Astrocyte (in vitro differentiated cells and primary cell): Measurements from ENCODE around the gene CBARP. TPM values are rescaled to one million over a fixed set of nuclear protein-coding genes. Genes with fewer than 3 reads are reported as not detected.
A peak's percentile ranks its signal among the peaks of the same experiment; 100 is the strongest.

Experiments
- DNase-seq: peaks from one replicate; pipeline ENCODE4 v3.0.0-alpha.2; 2010; ENCODE audit warnings: low read depth
- FAIRE-seq: peaks from 2 replicates; lab custom pipeline; 2011; peaks lifted over from hg19 to GRCh38; lab: Jason Lieb, UNC
- H2AFZ ChIP-seq: 2 replicates; pipeline ENCODE4 v1.6.0; 2012; ENCODE audit warnings: low read depth, low read length, inconsistent platforms
- H3K27ac ChIP-seq: 2 replicates; pipeline ENCODE4 v1.5.1; 2011; ENCODE audit warnings: low read depth, low read length, inconsistent platforms
- H3K27me3 ChIP-seq: 2 replicates; pipeline ENCODE4 v1.6.0; 2011; ENCODE audit warnings: low read length, inconsistent platforms; ENCODE audit not compliant: insufficient read depth
- H3K36me3 ChIP-seq: 2 replicates; pipeline ENCODE4 v1.5.1; 2011; ENCODE audit warnings: low read length, inconsistent platforms; ENCODE audit not compliant: insufficient read depth
- H3K4me1 ChIP-seq: 2 replicates; pipeline ENCODE4 v1.5.1; 2011; ENCODE audit warnings: low read length, inconsistent platforms; ENCODE audit not compliant: insufficient read depth
- H3K4me2 ChIP-seq: 2 replicates; pipeline ENCODE4 v1.6.0; 2012; ENCODE audit warnings: low read length, inconsistent platforms
- H3K4me3 ChIP-seq: 2 replicates; pipeline ENCODE4 v1.5.1; 2011; ENCODE audit warnings: low read depth, mild to moderate bottlenecking, low read length, inconsistent platforms; ENCODE audit not compliant: insufficient read depth
- H3K79me2 ChIP-seq: 2 replicates; pipeline ENCODE4 v1.6.0; 2012; ENCODE audit warnings: mild to moderate bottlenecking, low read length, inconsistent platforms; ENCODE audit not compliant: insufficient read depth
- H3K9ac ChIP-seq: 2 replicates; pipeline ENCODE4 v1.6.0; 2012; ENCODE audit warnings: mild to moderate bottlenecking, low read length, inconsistent platforms
- H3K9me3 ChIP-seq: 2 replicates; pipeline ENCODE4 v1.5.1; 2012; ENCODE audit warnings: low read depth, mild to moderate bottlenecking, low read length, inconsistent platforms; ENCODE audit not compliant: insufficient read depth
- H4K20me1 ChIP-seq: 2 replicates; pipeline ENCODE4 v1.6.0; 2012; ENCODE audit warnings: low read length, inconsistent platforms; ENCODE audit not compliant: insufficient read depth
- H3K27ac Mint-ChIP-seq: one replicate; pipeline ENCODE4 v1.8.0; 2021; ENCODE audit warnings: mild to moderate bottlenecking, mixed read lengths; ENCODE audit not compliant: unreplicated experiment
- H3K27me3 Mint-ChIP-seq: one replicate; pipeline ENCODE4 v1.8.0; 2021; ENCODE audit warnings: low read depth, mixed read lengths; ENCODE audit not compliant: unreplicated experiment
- H3K36me3 Mint-ChIP-seq: one replicate; pipeline ENCODE4 v1.8.0; 2021; ENCODE audit warnings: low read depth, mixed read lengths; ENCODE audit not compliant: unreplicated experiment
- H3K4me1 Mint-ChIP-seq: one replicate; pipeline ENCODE4 v1.8.0; 2021; ENCODE audit warnings: low read depth, mixed read lengths; ENCODE audit not compliant: unreplicated experiment
- H3K4me3 Mint-ChIP-seq: one replicate; pipeline ENCODE4 v1.8.0; 2021; ENCODE audit warnings: mild to moderate bottlenecking, moderate library complexity, mixed read lengths; ENCODE audit not compliant: unreplicated experiment
- H3K9me3 Mint-ChIP-seq: one replicate; pipeline ENCODE4 v1.8.0; 2021; ENCODE audit warnings: mild to moderate bottlenecking, mixed read lengths; ENCODE audit not compliant: unreplicated experiment
- CTCF ChIP-seq: IDR thresholded peaks from 2 replicates; pipeline ENCODE4 v1.5.1; 2011; ENCODE audit warnings: low read depth, mild to moderate bottlenecking, inconsistent platforms, low read length, moderate library complexity; ENCODE audit not compliant: insufficient read depth
- EZH2 ChIP-seq: IDR thresholded peaks from 2 replicates; pipeline ENCODE4 v1.6.1; 2012; ENCODE audit warnings: mild to moderate bottlenecking, low read length, inconsistent platforms; ENCODE audit not compliant: insufficient read depth
- total RNA-seq: library from RNA; stranded (reverse); gene quantifications from 2 replicates; pipeline ENCODE4 v1.2.1, GENCODE V29; 2021

The CBARP gene
- total RNA-seq, 1 donor from 2014 or later: 19.8 TPM

- Histone ChIP-seq H3K36me3 (peaks cover 8% of the 10 kb centered on the region), H3K9ac (peak overlapping the region; percentile 84), H3K9me3 (no peaks in the 10 kb centered on the region), H3K4me1 (peaks cover 68% of the 10 kb centered on the region), H3K27ac (peak overlapping the region; percentile 86), H2AFZ (no peak overlapping the region), H3K79me2 (peaks cover 12% of the 10 kb centered on the region), H3K4me3 (peak overlapping the region; percentile 59), H3K4me2 (peak overlapping the region; percentile 96), H4K20me1 (peaks cover 36% of the 10 kb centered on the region), H3K27me3 (no peaks in the 10 kb centered on the region)
- no peaks in the 10 kb centered on the region for H3K9me3 Mint-ChIP-seq
- H3K4me3 Mint-ChIP-seq: peak overlapping the region; percentile 90
- FAIRE-seq: no peak
- TF ChIP-seq CTCF (peak; percentile 5), EZH2 (no peak)
- peaks cover 6% of the 10 kb centered on the region for H3K36me3 Mint-ChIP-seq
- no peaks in the 10 kb centered on the region for H3K27me3 Mint-ChIP-seq
- peak overlapping the region; percentile 91 for H3K27ac Mint-ChIP-seq
- peaks cover 31% of the 10 kb centered on the region for H3K4me1 Mint-ChIP-seq
- no peak for DNase-seq
Measured at GRCh38 chr19:1261538-1261797, 23.7 kb upstream of the CBARP start.

GRCh38 chr19:1260749-1261537 is 23.1 kb upstream of the CBARP start:
- H3K27me3 Mint-ChIP-seq: no peaks in the 10 kb centered on the region
- peaks cover 64% of the 10 kb centered on the region for H3K4me1 ChIP-seq
- no peaks in the 10 kb centered on the region for H3K27me3 ChIP-seq
- peaks cover 14% of the 10 kb centered on the region for H3K79me2 ChIP-seq
- peak overlapping the region; percentile 91 for H3K27ac Mint-ChIP-seq
- H3K4me1 Mint-ChIP-seq: peaks cover 31% of the 10 kb centered on the region
- peak overlapping the region; percentile 90 for H3K4me3 Mint-ChIP-seq
- peak; percentile 82 for DNase-seq
- H3K27ac ChIP-seq: peak overlapping the region; percentile 86
- peaks cover 10% of the 10 kb centered on the region for H3K36me3 ChIP-seq
- peak overlapping the region; percentile 96 for H3K4me2 ChIP-seq
- peaks cover 41% of the 10 kb centered on the region for H4K20me1 ChIP-seq
- H3K9me3 Mint-ChIP-seq: no peaks in the 10 kb centered on the region
- H3K36me3 Mint-ChIP-seq: peaks cover 6% of the 10 kb centered on the region
- no peak overlapping the region for H2AFZ ChIP-seq
- H3K4me3 ChIP-seq: peak overlapping the region; percentile 59
- TF ChIP-seq EZH2: no peak
- TF ChIP-seq CTCF: no peak
- no peaks in the 10 kb centered on the region for H3K9me3 ChIP-seq
- H3K9ac ChIP-seq: peak overlapping the region; percentile 84
- FAIRE-seq: no peak
